AG20443 (cell line): ENCODE measurements around the gene ATXN10.
A peak's percentile ranks its signal among the peaks of the same experiment; 100 is the strongest.

Experiments used
- DNase-seq: peaks from one replicate; pipeline ENCODE4 v3.0.0; 2012; ENCODE audit warnings: low spot score, mixed read lengths

Gene ATXN10

DNA sequence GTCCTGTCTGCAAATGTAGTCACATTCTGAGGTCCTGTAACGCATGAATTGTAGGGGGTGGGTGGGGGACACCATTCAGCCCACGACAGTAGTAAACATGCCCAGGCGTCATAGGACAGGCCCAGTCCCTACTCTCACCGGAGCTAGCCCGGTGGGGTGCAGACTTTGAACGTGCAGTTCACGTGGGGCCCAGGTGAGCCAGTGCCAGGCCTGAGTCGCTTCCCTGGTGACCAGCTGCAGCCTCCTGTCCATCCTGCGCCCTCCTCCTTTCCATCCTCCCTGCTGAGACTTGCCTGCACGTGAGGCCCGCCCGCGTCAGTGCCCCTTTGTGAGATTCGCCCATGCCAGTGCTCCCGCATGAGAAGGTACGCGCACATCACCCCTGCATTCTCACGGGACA lies 188.6 kb downstream of the ATXN10 start:
- DNase-seq = no peak

DNA sequence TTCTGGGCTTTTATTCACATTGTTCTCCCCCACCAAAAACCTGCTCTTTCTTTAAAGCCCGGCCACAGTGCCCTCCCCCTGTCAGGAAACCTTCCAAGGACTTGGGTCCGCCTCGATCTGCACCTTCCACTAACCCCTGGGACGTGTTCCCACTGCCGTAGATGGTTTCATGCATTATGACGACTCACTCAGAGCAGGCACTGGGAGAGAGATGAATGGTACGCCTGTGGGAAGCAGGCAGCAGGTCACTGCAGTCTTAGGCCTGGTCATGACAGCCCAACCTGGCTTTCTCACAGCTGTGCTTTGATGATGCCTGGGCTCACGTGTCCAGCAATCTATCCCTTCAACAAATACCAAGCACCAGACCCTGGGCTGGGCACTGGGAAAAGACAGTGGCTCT lies 189.6 kb downstream of the ATXN10 start:
- DNase-seq = no peak

DNA sequence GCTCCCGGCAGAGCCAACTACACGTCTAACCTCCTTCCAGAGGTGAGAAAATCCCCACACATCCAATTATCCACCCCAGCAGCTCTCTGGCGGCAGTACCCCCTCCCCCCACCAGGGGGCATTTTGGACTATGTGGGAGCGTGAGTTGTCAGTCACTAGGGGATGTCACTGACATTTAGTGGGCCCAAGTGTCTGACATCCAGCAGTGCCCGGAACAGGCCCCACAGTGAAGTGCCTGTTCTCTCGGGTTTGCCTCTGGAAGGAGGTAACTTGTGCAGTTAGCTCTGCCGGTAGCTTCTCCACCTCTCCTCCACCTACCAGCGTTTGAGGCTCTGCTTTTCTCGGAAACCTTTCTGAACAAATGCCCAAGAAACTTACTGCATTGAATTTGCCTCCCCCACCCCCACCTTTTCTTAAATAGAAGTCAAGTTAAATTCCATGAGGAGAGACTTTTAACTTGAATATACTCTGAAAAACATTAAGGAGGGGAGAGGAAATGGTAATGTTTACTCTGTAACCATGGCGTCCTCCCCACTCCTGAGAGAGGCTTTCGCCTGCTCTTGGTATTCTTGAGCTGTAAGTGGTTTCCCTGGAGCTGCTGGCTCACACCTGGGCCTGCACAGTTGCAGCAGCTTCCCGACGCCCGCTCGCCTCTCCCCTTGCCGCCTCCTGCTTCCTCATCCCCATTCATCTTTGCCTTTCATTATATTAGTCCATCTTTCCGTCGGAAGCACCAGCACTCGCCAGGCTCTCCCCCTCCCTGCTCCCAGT lies 192.5 kb downstream of the ATXN10 start:
- DNase-seq = peak; percentile 72

DNA sequence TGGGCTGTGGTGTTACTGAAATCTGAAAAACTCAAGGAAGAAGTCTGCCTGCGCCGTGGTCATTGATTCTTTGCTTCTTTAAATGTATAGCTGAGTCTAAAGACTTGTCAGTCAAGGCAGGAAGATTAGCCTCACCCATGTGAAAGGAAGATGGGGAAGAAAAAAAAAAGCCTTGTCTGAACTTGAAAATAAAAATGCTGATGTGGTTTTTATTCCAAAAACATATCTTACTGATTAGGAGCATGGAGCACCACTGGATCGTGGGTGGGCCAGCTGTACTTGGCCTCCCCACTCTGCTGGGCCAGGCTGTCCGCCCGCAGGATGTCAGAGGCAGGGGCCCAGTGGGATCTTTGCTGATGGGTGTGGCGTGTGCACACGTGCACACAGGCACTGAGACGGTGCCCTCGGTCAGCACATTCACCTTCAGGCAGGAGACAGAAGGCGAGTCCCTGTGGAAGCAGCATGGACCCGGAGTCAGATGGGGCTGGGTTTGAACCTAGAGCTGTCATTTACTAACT lies 193.4 kb downstream of the ATXN10 start:
- no peak for DNase-seq

DNA sequence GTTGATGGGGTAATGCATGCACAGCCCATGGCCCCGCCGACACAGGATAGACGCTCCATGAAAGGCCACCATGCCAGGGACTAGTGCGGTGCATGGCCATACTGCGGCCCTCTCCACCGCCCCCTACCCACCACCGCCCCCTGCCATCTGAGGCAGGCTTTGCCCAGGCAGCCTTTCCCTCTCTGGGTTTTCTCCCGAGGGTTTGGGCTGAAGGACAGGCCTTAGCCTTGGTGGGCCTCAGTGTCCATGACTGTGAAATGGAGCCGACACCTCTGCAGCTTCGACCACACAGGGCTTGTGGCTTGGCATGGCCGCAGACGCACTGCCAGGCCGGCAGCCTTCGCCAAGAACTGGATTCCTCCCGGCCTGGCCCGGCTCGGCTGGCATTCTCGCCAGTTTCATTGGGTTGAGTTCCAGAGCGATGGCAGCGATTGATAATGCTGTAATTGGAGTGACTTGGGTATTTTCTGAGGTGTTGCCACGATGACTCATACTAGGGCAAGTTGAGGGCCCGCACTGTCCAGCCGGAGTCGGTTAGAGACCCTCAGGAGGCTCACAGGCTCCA lies 194.0 kb downstream of the ATXN10 start:
- DNase-seq = no peak

DNA sequence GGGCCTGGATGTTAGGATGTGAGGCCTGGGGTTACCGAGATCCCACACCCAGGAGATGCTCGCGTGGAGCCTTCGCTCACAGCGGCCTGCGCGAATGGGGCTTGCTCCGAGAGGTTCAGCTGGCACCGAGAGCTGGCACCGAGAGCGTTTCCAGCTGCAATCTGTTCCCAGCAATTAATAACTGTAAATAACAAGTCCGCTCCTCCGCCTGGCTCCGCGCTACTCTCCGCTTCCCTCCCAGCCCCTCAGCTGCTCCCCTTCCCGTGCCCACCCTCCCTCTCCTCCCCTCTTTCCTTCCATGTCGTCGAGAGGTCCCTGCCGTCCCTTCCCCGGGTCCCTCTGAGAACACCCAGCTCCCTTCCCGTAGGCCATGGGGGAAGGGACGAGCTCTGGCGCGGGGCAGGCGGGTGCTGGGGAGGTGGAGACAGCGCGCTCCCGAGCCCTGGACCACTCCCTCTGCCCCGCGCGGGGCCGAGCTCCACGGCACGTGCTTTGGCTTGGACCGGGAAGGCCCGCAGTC lies 194.6 kb downstream of the ATXN10 start:
- no peak for DNase-seq

DNA sequence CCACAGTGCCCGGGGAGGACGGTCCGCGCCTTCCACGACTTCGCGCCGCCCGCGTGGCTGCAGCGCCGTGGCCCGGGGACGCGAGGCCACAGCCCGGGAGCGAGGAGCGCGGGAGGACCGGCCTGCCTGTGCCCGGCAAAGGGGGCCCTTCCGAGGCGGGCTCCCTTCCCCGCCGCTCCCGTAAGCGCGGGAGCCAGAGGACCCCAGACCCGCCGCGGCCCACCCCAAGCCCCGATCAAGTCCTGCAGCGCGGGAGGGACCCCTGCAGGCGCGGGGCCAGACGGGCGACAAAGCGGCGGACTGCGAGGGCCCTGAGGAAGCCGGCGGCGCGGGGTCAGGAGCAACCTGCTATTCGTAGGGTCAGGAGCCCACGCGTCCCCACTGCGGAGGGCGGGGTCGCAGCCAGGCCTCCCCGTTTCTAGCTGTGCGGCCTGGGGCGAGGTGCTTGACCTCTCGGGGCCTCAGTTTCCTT lies 195.0 kb downstream of the ATXN10 start:
- no peak for DNase-seq

DNA sequence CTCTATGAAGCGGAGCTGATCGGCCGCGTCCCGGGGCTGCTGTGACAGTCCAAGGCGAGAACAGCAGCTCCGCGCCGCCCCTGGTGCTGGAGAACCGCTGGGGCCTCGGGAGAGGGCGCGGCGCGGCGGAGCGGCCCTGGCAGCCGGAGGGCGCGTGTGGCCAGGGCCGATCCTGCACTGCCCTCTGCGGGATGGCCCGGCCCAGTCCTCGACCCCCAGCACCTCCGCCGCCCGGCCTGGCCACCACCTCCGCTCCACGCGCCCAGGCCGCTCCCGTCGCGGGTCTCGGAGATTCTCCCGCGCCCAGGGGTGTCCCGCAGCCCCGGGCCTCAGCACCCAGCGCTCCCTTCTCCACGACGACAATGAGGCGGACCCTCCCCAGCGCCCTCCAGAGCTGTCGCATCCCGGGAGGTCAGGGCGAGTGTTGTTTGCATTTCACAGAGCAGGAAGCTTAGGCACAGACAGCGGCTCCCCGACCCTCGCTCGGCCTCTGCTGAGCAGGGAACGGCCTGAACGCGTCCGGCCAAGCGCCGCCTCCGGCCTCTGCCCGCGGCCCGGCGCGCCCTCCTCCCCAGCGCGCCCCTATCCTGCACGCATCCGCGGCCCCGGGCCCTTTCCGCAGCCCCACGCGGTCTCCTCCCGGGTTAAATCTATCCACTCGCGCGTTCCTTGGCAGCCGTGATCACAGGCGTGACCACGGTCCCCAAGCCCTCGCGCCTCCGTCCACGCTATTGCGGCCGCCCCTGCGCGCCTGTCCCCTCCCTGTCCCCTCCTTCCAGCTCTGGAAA lies 195.7 kb downstream of the ATXN10 start:
- DNase-seq = peak; percentile 84

DNA sequence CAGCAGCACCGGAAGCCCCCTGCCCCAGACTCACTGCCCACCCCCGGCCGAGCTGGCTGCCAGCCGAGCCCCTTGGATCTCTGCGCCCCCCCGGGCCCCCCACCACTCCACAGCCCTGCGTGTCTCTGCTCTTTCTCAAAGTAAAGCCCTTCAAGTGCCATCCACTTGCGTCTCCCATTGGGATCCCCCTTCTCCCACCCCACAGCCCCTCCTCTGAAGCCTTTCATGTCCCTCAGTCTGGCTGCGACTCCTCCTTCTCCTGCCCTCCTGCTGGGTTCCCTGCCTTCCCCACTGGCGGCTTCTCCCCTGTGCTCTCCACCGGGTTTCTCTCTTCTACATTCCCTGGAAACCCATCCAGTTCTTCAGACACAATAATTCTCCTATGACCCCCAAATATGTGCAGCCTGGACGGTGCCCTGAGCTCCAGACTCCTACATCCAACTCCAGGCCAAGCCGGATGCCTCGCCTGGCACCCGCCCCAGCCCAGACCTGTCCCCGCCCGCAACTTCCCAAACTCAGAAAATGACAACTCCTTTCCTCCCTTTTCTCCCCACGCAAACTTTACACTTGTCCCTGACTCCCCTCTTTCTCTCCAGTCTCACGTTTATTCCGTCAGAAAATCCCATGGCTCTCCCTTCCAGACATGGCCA lies 196.4 kb downstream of the ATXN10 start:
- DNase-seq = no peak

DNA sequence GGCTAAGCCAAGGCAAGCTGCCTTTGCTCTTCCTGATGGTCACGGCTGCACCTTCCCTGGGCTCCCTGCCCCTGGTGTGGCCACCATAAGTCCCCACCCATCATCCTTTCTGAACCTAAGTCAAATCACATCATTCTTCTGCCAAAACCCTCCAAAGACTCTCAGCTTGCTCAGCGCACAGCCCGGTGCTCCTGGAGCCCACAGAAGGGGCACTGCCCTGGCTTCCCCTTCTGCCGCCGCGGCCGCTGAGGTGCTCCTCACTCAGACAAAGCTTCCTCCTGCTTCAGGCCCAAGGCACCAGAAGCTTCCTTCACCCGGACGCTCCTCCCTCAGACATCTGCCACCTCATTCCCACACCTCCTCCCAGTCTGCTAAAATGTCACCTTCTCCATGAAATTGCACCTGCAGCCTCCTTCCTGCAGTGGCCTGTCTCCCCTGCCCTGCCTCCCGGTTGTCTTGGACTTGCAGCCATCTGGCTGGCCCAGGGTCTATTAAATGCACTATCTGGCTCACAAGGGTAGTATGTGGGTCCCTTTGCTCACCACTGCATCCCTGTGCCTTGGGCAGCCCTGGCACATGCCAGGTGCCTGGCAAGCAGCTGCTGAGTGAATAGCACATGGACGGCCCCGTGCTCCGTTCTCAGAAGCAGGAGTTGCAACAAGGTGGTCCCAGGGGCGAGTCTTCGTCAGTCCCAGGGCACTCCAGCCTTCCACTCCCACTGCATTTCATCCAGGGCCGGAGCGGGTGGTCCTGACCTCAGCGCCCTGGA lies 197.1 kb downstream of the ATXN10 start:
- no peak for DNase-seq

DNA sequence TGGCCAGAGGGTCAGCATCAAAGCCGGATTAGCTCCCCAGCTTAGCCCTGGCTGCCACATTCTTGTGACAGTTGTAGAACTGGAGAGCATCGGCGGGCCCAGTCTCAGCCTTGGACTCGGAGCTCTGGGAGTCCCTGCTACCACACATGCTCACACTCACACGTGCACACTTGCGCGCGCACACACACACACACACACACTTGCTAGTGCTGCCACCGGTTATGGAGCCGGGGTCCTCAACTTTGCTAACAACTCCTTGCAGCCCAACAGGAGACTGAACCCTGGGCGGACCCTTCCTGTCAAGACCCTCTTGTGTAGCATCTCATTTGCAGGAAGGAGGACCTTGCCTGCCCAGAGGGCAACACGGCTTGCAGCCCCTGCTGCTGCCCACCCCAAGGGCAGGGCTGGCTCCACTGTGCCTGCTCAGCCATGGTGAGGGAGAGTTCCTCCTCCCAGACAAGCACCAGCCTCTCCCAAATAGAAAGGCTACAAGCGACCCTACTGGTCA lies 197.8 kb downstream of the ATXN10 start:
- no peak for DNase-seq

DNA sequence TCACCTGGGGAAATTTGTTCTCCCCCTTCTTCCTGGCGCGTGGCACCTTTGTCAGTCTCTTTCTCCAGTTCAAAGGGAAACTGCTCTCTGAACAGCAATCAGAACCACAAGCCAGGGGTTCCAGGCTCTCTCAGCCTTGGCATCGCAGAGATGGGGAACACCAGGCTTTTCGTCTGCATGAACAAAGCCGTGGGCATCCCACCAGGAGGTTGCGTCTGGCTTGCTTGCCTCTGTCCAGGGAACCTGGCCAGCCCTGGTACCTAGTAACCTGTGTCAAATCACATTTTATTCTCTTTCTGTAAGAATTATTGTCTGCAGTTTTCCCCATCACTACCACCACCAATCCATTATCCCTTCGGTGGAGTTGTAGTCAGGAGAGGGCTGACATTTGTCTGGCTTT lies 198.4 kb downstream of the ATXN10 start:
- no peak for DNase-seq

DNA sequence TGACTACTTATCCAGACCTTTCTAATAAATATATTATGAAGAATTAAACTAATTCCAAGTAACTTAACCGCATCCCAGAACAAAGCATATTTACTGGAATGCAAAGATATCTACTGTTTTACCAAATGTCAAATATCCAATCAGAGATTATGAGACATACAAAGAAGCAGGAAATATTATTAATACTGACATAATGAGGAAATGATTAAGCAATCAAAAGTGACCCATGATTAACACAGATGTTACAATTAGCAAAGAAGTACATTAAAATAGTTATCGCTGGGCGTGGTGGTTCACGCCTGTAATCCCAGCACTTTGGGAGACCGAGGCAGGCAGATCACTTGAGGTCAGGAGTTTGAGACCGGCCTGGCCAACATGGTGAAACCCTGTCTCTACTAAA lies 200.1 kb downstream of the ATXN10 start:
- no peak for DNase-seq

DNA sequence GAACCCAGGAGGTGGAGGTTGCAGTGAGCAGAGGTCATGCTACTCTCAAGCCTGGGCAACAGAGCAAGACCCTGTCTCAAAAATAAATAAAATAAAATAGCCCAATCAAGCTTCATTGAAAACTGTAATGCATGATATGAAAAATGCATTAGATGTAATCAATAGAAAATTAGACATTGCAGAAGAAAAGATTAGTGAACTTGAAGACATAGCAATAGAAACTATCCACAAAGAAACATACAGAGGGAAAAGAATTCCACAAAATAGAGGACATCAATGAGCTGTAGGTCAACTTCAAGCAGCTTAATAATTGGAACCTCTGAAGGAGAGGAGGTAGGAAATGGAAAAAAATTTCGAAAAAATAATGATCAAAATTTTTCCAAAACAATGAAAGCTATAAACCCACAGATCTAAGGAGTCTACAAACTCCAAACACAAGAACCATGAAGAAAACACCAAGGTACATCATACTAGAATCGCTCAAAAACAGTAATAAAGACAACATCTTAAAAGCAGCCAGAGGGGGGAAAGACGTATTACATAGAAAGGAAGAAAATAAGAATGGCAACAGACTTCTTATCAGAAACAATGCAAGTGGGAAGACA lies 201.1 kb downstream of the ATXN10 start:
- no peak for DNase-seq

DNA sequence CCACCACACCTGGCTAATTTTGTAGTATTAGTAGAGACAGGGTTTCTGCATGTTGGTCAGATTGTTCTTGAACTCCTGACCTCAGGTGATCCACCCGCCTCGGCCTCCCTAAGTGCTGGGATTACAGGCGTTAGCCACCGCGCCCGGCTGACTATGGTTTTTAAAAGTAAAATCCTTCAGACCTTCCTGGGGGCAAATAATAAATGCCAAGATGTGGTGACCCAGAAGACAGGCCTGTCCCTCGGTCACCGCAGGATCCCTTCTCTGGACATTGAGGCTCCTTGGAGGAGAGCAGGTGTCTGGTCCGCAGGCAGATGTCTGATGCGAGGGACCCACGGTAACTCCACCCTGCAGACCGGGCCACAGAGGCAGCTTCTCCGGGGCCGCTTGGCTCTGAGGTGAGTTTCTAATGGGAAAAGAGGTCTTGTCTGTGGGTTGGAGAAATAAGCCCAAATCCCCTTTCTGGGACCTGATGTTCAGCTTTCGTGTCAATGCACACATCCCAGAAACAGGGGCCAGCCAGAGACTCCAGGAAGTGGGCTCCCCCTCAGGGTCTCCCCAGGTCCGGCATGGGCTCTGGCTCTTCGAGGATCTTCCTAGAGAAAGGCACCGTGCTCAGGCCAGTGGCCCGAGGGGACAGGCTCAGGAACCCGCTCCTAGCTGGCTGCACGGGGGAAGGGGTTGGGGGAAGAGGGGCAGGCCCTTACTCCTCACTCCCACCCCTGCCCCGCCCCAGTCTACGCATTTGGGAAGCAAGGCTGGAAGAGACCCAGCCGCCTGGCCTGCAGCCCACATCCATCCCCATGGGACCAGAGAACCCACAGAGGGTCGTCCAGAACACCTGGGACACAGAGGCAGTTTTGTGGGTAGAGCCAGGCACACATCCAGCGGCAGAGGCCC lies 204.8 kb downstream of the ATXN10 start:
- DNase-seq = no peak

DNA sequence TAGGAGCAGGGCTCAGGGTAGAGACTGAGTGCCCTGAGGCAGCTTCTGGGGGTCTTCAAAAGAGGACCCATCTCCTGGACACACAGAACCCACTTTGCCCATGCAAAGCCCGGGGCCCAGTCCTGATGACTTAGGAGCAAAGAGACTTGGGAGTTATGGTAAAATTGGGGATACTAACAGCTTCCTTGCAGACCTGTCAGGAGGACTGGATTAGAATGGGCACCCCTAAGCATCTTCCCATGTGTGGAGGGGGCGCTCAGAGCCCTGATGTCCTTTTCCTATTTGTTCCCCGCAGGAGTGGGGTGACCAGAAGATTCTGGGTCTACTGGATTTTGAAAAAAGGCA lies 205.4 kb downstream of the ATXN10 start:
- no peak for DNase-seq

DNA sequence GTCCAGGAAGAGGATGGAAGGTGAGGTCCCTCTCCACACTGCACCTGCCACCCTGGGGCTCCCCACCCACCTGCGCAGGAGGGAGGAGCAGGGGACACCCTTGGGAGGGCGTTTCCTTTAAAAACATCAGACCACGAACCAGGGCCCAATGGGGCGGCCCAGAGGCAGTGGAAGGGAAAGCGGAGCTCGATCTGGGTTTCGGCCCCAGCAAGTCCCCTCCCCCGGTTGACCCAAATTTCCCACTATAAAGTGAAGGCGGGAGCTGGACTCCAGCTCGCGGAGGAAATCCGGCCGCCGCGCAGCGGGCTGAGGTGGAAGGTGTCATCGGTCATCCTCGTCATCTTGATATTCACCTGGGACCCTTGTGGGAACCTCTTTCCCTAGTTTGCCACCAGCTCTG lies 206.0 kb downstream of the ATXN10 start:
- DNase-seq = no peak

DNA sequence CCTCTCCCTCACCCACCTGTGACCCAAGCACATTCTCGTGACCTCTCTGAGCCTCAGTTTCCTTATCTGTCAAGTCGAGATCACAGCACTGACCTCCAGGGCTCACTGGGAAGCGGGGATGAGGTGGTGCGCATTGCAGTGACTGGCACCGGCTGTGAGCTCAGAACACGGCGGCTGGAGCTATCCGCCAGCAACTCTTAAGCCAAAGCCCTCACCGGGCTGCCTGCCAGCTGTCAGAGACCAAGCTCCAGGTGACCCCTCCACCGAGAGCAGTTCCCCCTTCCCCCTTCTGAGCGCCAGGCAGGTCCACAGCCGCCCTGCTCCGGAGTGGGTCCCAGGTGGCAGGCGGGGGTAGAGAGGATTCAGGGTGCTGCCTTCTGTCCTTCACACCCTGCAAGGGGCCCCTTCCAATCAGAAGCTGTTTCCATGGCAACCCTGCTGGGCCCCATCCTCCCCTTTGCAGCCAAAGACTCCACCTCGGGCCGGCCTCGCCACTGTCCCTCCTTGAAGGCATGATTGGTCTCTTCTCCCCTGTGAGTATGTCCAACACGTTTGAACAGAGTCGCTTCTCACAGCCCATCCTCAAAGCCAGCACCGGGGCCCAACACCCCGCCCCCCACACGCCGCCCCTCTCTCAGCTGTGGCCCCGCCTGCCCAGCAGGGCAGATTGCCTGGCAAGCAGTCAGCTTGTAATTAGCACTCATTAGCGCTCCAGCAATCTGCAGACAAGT lies 206.6 kb downstream of the ATXN10 start:
- no peak for DNase-seq
